ENCODE measurements around the gene CEP112.

Gene CEP112

DNA sequence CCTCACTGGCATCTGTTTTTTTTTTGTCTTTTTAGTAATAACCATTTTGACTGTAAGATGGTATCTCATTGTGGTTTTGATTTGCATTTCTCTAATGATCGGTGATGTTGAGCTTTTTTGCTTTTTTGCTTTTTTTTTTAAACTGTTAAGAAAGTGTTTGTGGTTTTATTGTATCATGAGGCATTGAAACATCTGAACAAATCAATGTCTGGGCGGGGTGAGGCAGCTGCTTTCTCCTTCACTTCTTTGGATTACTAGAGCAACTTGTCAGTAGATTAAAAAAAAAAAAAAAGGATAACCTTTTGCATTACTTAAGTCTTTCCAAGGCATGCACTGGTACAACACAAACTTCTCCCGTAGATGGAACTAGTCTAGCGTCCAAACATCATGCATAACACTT, 191.7 kb downstream of the CEP112 start:
- Histone ChIP-seq H3K36me3 (ENCODE audit: control insufficient read depth in 1 of 2, insufficient read depth in 2 of 2, low read length in 2 of 2) (no peaks in the 10 kb centered on the region), H2BK120ac (ENCODE audit: insufficient read depth, low read length, poor library complexity) (no peak overlapping the region), H2BK5ac (ENCODE audit: low read depth, low read length, poor library complexity) (no peak overlapping the region), H3K4me3 (ENCODE audit: low read depth, low read length) (no peak overlapping the region), H3K27ac (ENCODE audit: low read depth, low read length) (no peak overlapping the region), H4K8ac (ENCODE audit: low read depth, low read length) (no peak overlapping the region), H3K4me1 (ENCODE audit: control insufficient read depth in 1 of 2, insufficient read depth in 2 of 2, low read length in 2 of 2) (no peaks in the 10 kb centered on the region), H2AK5ac (ENCODE audit: low read length) (no peak overlapping the region), H3K23ac (ENCODE audit: low read length) (no peak overlapping the region), H2BK12ac (ENCODE audit: low read length) (no peak overlapping the region), H3K79me2 (ENCODE audit: control insufficient read depth, insufficient read depth, low read length, poor library complexity) (no peaks in the 10 kb centered on the region), H3K14ac (ENCODE audit: low read length) (no peak overlapping the region), H4K12ac (ENCODE audit: low read depth, low read length) (no peak overlapping the region), H3K4ac (ENCODE audit: low read depth, low read length) (no peak overlapping the region), H2AFZ (ENCODE audit: insufficient read depth, low read length, poor library complexity) (no peak overlapping the region), H3K9ac (ENCODE audit: low read length) (no peak overlapping the region), H4K91ac (ENCODE audit: low read depth, low read length) (no peak overlapping the region), H3K18ac (ENCODE audit: low read length) (no peak overlapping the region), H3K79me1 (ENCODE audit: low read length) (no peaks in the 10 kb centered on the region), H3K4me2 (ENCODE audit: low read length) (no peak overlapping the region), H3K9me3 (ENCODE audit: insufficient read depth, low read depth, low read length) (no peaks in the 10 kb centered on the region), H3K27me3 (ENCODE audit: insufficient read depth, low read length) (no peaks in the 10 kb centered on the region)
- WGBS (ENCODE audit: extremely low coverage, insufficient coverage, insufficient read length), result no CpG with 5 or more reads among the region's 4 CpGs
- no peak for DNase-seq

DNA sequence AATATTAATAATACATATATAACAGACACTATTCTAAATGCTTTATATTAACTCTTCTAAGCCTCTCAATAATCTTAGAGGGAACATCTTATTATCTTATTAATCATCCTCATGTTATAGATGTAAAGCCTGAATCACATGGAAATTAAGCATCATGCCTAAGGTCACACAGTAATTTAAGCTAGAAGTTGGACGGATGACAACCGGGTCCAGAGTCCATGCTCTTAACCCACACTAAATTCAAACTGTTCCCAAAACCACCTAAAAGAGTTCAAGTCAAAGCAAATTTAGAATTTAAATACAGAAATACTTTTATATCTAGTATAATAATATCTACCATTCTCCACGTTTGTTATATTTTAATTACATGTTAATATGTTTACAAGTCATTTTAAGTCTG, 193.3 kb downstream of the CEP112 start:
- Histone ChIP-seq H2BK12ac (ENCODE audit: low read length) (no peak overlapping the region), H3K4ac (ENCODE audit: low read depth, low read length) (no peak overlapping the region), H2AFZ (ENCODE audit: insufficient read depth, low read length, poor library complexity) (no peak overlapping the region), H2BK120ac (ENCODE audit: insufficient read depth, low read length, poor library complexity) (no peak overlapping the region), H3K79me2 (ENCODE audit: control insufficient read depth, insufficient read depth, low read length, poor library complexity) (no peaks in the 10 kb centered on the region), H3K79me1 (ENCODE audit: low read length) (no peaks in the 10 kb centered on the region), H4K12ac (ENCODE audit: low read depth, low read length) (no peak overlapping the region), H3K27me3 (ENCODE audit: insufficient read depth, low read length) (no peaks in the 10 kb centered on the region), H3K9me3 (ENCODE audit: insufficient read depth, low read depth, low read length) (no peaks in the 10 kb centered on the region), H3K23ac (ENCODE audit: low read length) (no peak overlapping the region), H4K8ac (ENCODE audit: low read depth, low read length) (no peak overlapping the region), H4K91ac (ENCODE audit: low read depth, low read length) (no peak overlapping the region), H3K14ac (ENCODE audit: low read length) (no peak overlapping the region), H3K4me2 (ENCODE audit: low read length) (no peak overlapping the region), H3K4me3 (ENCODE audit: low read depth, low read length) (no peak overlapping the region), H3K4me1 (ENCODE audit: control insufficient read depth in 1 of 2, insufficient read depth in 2 of 2, low read length in 2 of 2) (no peaks in the 10 kb centered on the region), H2AK5ac (ENCODE audit: low read length) (no peak overlapping the region), H3K36me3 (ENCODE audit: control insufficient read depth in 1 of 2, insufficient read depth in 2 of 2, low read length in 2 of 2) (no peaks in the 10 kb centered on the region), H3K9ac (ENCODE audit: low read length) (no peak overlapping the region), H3K18ac (ENCODE audit: low read length) (no peak overlapping the region), H3K27ac (ENCODE audit: low read depth, low read length) (no peak overlapping the region), H2BK5ac (ENCODE audit: low read depth, low read length, poor library complexity) (no peak overlapping the region)
- no peak for DNase-seq
- WGBS (ENCODE audit: extremely low coverage, insufficient coverage, insufficient read length), result no CpG with 5 or more reads among the region's 3 CpGs

DNA sequence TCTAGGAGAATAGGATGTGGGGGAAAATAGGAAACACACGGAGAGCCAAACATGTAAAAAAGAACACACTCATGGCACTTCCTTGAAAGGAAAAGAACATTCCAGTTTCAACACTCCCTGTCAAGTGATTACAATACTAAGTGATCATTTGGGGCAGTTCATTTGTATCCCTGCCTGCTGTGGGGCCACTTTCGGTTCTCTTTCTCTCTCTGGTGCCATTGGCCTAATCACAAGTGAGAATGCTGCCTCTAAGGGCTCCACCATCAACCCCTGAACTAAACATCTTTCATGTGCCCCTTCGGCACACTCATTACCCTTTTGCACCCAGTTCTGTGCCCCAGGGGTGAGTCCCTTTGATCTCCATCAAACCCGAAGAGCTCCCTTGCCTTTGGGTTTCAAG, 197.3 kb downstream of the CEP112 start:
- H4K8ac ChIP-seq (ENCODE audit: low read depth, low read length), result no peak overlapping the region
- WGBS (ENCODE audit: extremely low coverage, insufficient coverage, insufficient read length), result no CpG with 5 or more reads among the region's 4 CpGs
- H3K79me2 ChIP-seq (ENCODE audit: control insufficient read depth, insufficient read depth, low read length, poor library complexity), result no peaks in the 10 kb centered on the region
- H3K4me2 ChIP-seq (ENCODE audit: low read length), result no peak overlapping the region
- no peak overlapping the region for H2BK5ac ChIP-seq (ENCODE audit: low read depth, low read length, poor library complexity)
- H3K79me1 ChIP-seq (ENCODE audit: low read length), result no peaks in the 10 kb centered on the region
- DNase-seq, result no peak
- H3K9me3 ChIP-seq (ENCODE audit: insufficient read depth, low read depth, low read length), result no peaks in the 10 kb centered on the region
- H3K4me3 ChIP-seq (ENCODE audit: low read depth, low read length), result no peak overlapping the region
- no peaks in the 10 kb centered on the region for H3K27me3 ChIP-seq (ENCODE audit: insufficient read depth, low read length)
- H4K12ac ChIP-seq (ENCODE audit: low read depth, low read length), result no peak overlapping the region
- no peak overlapping the region for H3K9ac ChIP-seq (ENCODE audit: low read length)
- H3K18ac ChIP-seq (ENCODE audit: low read length), result no peak overlapping the region
- no peak overlapping the region for H3K23ac ChIP-seq (ENCODE audit: low read length)
- no peak overlapping the region for H2AFZ ChIP-seq (ENCODE audit: insufficient read depth, low read length, poor library complexity)
- no peak overlapping the region for H3K4ac ChIP-seq (ENCODE audit: low read depth, low read length)
- no peaks in the 10 kb centered on the region for H3K4me1 ChIP-seq (ENCODE audit: control insufficient read depth in 1 of 2, insufficient read depth in 2 of 2, low read length in 2 of 2)
- H3K14ac ChIP-seq (ENCODE audit: low read length), result no peak overlapping the region
- no peak overlapping the region for H2BK12ac ChIP-seq (ENCODE audit: low read length)
- H3K36me3 ChIP-seq (ENCODE audit: control insufficient read depth in 1 of 2, insufficient read depth in 2 of 2, low read length in 2 of 2), result no peaks in the 10 kb centered on the region
- H2AK5ac ChIP-seq (ENCODE audit: low read length), result no peak overlapping the region
- no peak overlapping the region for H3K27ac ChIP-seq (ENCODE audit: low read depth, low read length)
- H4K91ac ChIP-seq (ENCODE audit: low read depth, low read length), result no peak overlapping the region
- H2BK120ac ChIP-seq (ENCODE audit: insufficient read depth, low read length, poor library complexity), result no peak overlapping the region

DNA sequence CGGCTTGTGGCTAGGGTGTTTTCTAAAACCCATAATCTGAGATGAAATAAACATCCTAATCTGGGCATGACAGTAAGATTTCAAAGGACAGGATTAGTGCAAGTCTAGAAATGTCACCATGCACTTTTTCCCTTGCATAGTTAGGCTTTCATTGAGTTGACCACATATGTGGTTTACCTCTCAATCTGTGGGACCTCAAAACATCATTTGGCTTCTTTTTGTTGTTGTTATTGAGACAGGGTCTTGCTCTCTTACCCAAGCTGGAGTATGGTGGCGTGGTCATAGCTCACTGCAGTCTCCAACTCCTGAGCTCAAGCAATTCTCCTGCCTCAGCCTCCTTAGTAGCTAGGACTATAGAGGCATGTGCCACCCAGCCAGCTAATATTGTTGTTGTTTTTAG, 197.8 kb downstream of the CEP112 start:
- Histone ChIP-seq H3K4me1 (ENCODE audit: control insufficient read depth in 1 of 2, insufficient read depth in 2 of 2, low read length in 2 of 2) (no peaks in the 10 kb centered on the region), H3K4me2 (ENCODE audit: low read length) (no peak overlapping the region), H4K12ac (ENCODE audit: low read depth, low read length) (no peak overlapping the region)

More for the DNA sequence above, 197.8 kb downstream of the CEP112 start:
- Histone ChIP-seq H3K18ac (ENCODE audit: low read length) (no peak overlapping the region), H2BK120ac (ENCODE audit: insufficient read depth, low read length, poor library complexity) (no peak overlapping the region), H3K9me3 (ENCODE audit: insufficient read depth, low read depth, low read length) (no peaks in the 10 kb centered on the region), H3K79me1 (ENCODE audit: low read length) (no peaks in the 10 kb centered on the region), H2AK5ac (ENCODE audit: low read length) (no peak overlapping the region), H3K79me2 (ENCODE audit: control insufficient read depth, insufficient read depth, low read length, poor library complexity) (no peaks in the 10 kb centered on the region), H3K4ac (ENCODE audit: low read depth, low read length) (no peak overlapping the region), H2BK5ac (ENCODE audit: low read depth, low read length, poor library complexity) (no peak overlapping the region), H4K8ac (ENCODE audit: low read depth, low read length) (no peak overlapping the region), H2BK12ac (ENCODE audit: low read length) (no peak overlapping the region), H4K91ac (ENCODE audit: low read depth, low read length) (no peak overlapping the region), H3K36me3 (ENCODE audit: control insufficient read depth in 1 of 2, insufficient read depth in 2 of 2, low read length in 2 of 2) (no peaks in the 10 kb centered on the region), H3K27ac (ENCODE audit: low read depth, low read length) (no peak overlapping the region), H3K14ac (ENCODE audit: low read length) (no peak overlapping the region), H3K23ac (ENCODE audit: low read length) (no peak overlapping the region), H2AFZ (ENCODE audit: insufficient read depth, low read length, poor library complexity) (no peak overlapping the region), H3K27me3 (ENCODE audit: insufficient read depth, low read length) (no peaks in the 10 kb centered on the region), H3K9ac (ENCODE audit: low read length) (no peak overlapping the region), H3K4me3 (ENCODE audit: low read depth, low read length) (no peak overlapping the region)
- DNase-seq, result no peak
- no CpG with 5 or more reads among the region's 2 CpGs for WGBS (ENCODE audit: extremely low coverage, insufficient coverage, insufficient read length)
